Measurements from ENCODE around the gene RNF227. TPM values are rescaled to one million over a fixed set of nuclear protein-coding genes. Genes with fewer than 3 reads are reported as not detected.
A peak's percentile ranks its signal among the peaks of the same experiment; 100 is the strongest.

RNF227 gene
- total and polyA plus RNA-seq, 7 donors, result 0.69 to 4.5 (median 3.6) TPM

DNA sequence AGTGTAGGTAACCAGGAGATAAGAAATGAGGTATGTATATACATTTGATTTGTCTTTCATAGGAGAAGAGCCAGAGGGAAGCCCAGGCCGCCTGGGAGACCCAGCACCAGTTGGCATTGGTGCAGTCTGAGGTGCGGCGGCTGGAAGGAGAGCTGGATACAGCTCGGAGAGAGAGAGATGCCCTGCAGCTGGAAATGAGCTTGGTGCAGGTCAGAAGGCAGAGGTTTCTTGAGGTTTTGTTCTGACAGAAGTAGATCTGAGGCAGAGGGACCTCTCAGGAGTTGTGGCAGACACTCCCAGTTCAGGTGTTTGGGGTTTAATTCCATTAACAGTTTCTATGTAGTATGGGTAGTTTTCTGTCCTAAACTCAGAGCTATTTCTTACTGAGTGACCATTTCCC is 23.9 kb upstream of the RNF227 start:
- peaks cover 19 to 93% (median 35%) of the 10 kb centered on the region in 4 donors for H3K36me3 ChIP-seq
- DNase-seq, result no peak
- TF ChIP-seq, protein P1, sequence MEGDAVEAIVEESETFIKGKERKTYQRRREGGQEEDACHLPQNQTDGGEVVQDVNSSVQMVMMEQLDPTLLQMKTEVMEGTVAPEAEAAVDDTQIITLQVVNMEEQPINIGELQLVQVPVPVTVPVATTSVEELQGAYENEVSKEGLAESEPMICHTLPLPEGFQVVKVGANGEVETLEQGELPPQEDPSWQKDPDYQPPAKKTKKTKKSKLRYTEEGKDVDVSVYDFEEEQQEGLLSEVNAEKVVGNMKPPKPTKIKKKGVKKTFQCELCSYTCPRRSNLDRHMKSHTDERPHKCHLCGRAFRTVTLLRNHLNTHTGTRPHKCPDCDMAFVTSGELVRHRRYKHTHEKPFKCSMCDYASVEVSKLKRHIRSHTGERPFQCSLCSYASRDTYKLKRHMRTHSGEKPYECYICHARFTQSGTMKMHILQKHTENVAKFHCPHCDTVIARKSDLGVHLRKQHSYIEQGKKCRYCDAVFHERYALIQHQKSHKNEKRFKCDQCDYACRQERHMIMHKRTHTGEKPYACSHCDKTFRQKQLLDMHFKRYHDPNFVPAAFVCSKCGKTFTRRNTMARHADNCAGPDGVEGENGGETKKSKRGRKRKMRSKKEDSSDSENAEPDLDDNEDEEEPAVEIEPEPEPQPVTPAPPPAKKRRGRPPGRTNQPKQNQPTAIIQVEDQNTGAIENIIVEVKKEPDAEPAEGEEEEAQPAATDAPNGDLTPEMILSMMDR (IDR thresholded peaks at IDR 0.05), result no peak
- TF ChIP-seq POLR2AphosphoS5 (IDR thresholded peaks at IDR 0.05), result no peak
- no peak for TF ChIP-seq POLR2A (IDR thresholded peaks at IDR 0.05)
- TF ChIP-seq EP300 (IDR thresholded peaks at IDR 0.05), result no peak
- 95 to 96% methylated on average over 4 of the region's 4 CpGs for WGBS, 2 donors
- no peak overlapping the region for H3K4me3 ChIP-seq
- H3K27ac ChIP-seq, result no peak overlapping the region
- intact Hi-C loops (cut with DNase I), result loop anchor here (5.0 kb wide), 1 partner anchor 42 kb away; no protein-coding TSS in a partner anchor
- no peaks in the 10 kb centered on the region for H3K9me3 ChIP-seq
- H3K4me1 ChIP-seq, result peaks cover 0 to 11% (median 2%) of the 10 kb centered on the region in 4 donors
- H3K27me3 ChIP-seq, result no peaks in the 10 kb centered on the region

DNA sequence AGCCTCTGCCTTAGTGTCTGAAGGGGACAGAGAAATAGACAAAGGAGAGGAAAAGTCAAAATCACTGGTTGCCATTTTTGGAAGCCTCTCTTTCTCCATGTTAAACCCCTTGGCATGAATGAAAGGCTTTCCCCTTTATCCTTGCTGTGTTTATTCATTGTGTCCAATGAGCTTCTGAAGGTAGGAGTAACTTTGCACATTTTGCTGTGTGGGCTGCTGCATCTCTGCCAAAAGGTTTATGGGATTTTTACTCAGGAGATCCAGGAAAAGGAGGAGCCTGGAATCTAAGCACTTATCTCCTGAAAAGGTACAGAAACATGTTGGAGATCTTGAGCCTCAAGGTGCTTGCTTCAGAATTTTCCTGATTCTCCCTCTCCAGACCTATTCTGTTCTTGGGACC is 19.8 kb upstream of the RNF227 start:
- no peak for DNase-seq
- Histone ChIP-seq H3K36me3 (peaks cover 5 to 62% (median 12%) of the 10 kb centered on the region in 4 donors), H3K9me3 (no peaks in the 10 kb centered on the region), H3K4me3 (no peak overlapping the region), H3K27me3 (no peaks in the 10 kb centered on the region), H3K27ac (no peak overlapping the region), H3K4me1 (peaks cover 0 to 43% (median 32%) of the 10 kb centered on the region in 4 donors)
- intact Hi-C loops (cut with DNase I), result no loop called here
- TF ChIP-seq, protein P1 (IDR thresholded peaks at IDR 0.05), result no peak
- TF ChIP-seq POLR2A (IDR thresholded peaks at IDR 0.05) (no peak), EP300 (IDR thresholded peaks at IDR 0.05) (no peak), POLR2AphosphoS5 (IDR thresholded peaks at IDR 0.05) (no peak)

DNA sequence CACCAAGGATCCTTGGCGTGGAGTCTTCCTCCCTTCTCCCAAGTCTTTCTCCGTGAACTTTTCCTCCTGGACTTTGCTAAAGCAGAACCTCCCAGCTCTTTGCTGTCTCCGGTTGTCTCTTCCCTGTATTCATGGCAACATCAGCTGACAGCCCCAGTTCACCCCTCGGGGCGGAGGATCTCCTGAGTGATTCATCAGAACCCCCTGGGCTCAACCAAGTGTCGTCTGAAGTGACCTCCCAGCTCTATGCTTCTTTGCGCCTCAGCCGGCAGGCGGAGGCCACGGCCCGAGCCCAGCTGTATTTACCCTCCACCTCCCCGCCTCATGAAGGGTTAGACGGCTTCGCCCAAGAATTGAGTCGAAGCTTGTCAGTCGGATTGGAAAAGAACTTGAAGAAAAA is 16.9 kb upstream of the RNF227 start:
- no peak for TF ChIP-seq POLR2A (IDR thresholded peaks at IDR 0.05)
- peak in 1 of 4 donors; percentile 29 for TF ChIP-seq POLR2AphosphoS5 (IDR thresholded peaks at IDR 0.05)
- no peak for TF ChIP-seq EP300 (IDR thresholded peaks at IDR 0.05)
- TF ChIP-seq, protein P1 (IDR thresholded peaks at IDR 0.05), result peak in 2 of 4 experiments; percentile 13 to 32
- H3K4me3 ChIP-seq, result peak overlapping the region; percentile 67 to 74 (median 72)
- H3K9me3 ChIP-seq, result no peaks in the 10 kb centered on the region
- peaks cover 0 to 61% (median 42%) of the 10 kb centered on the region in 4 donors for H3K4me1 ChIP-seq
- H3K27ac ChIP-seq, result peak overlapping the region; percentile 83 to 87 (median 84)
- DNase-seq, result peak; percentile 76
- H3K27me3 ChIP-seq, result peaks cover 0 to 20% (median 9%) of the 10 kb centered on the region in 3 donors
- 2 to 11% methylated on average over 16 of the region's 16 CpGs for WGBS, 2 donors
- peaks cover 0 to 33% (median 0%) of the 10 kb centered on the region in 4 donors for H3K36me3 ChIP-seq
- intact Hi-C loops (cut with DNase I), result loop anchor here (2.0 to 5.0 kb wide), 2 partner anchors 44 to 76 kb away; partner anchors contain the start of genes CHD3, CYB5D1, NAA38 and TMEM88

DNA sequence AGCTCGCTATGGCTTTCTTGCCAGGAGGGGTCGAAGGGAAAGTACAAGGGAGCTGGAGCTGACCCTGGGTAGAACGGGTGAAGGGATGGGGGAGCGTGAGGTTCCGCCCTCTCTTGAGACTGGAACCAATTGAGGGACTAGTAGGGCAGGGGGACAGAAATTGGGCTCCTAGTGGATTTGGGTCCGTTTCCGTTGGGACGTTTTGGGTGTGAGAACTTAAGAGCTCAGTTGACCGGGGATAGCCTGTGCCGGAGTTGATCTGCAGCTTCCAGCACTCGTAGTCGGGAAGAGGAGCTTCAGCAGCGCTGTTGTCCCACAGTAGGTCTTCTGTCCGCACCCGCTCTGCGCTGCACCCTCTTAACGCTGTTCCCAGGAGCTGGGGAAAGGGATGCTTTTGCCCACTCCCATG is 16.4 kb upstream of the RNF227 start:
- peaks cover 0 to 61% (median 42%) of the 10 kb centered on the region in 4 donors for H3K4me1 ChIP-seq
- 1% methylated on average over 17 of the region's 17 CpGs for whole genome bisulfite sequencing, 2 donors
- peak overlapping the region; percentile 83 to 87 (median 84) for H3K27ac ChIP-seq
- TF ChIP-seq POLR2A (IDR thresholded peaks at IDR 0.05) (no peak), POLR2AphosphoS5 (IDR thresholded peaks at IDR 0.05) (no peak), EP300 (IDR thresholded peaks at IDR 0.05) (no peak)
- TF ChIP-seq, protein P1 (IDR thresholded peaks at IDR 0.05), result no peak
- no peaks in the 10 kb centered on the region for H3K9me3 ChIP-seq
- peaks cover 0 to 28% (median 0%) of the 10 kb centered on the region in 4 donors for H3K36me3 ChIP-seq
- peak overlapping the region; percentile 67 to 74 (median 72) for H3K4me3 ChIP-seq
- intact Hi-C loops (cut with DNase I), result loop anchor here (2.0 to 5.0 kb wide), 2 partner anchors 44 to 75 kb away; partner anchors contain the start of genes CHD3, CYB5D1, NAA38 and TMEM88
- H3K27me3 ChIP-seq, result peaks cover 0 to 20% (median 9%) of the 10 kb centered on the region in 3 donors
- peak; percentile 78 for DNase-seq

Data from sigmoid colon (tissue), 7 donors.